Thymus (tissue), 11 donors: ENCODE data around the gene DNER. TPM values are rescaled to one million over a fixed set of nuclear protein-coding genes. Genes with fewer than 3 reads are reported as not detected.

Source experiments
- DNase-seq, 9 donors: peaks; one replicate each; pipeline ENCODE4 v3.0.0-alpha.2; 2013; ENCODE audit warnings: low spot score in 9 of 9, low read depth in 6 of 9, missing footprints in 1 of 9
- H3K27ac ChIP-seq, 2 donors: one replicate each; pipeline ENCODE4 v1.5.1; 2013; ENCODE audit warnings: control low read depth in 1 of 2, low read depth in 1 of 2, low read length in 1 of 2, mild to moderate bottlenecking in 1 of 2, moderate library complexity in 1 of 2
- H3K27me3 ChIP-seq, 2 donors: one replicate each; pipeline ENCODE4 v1.5.1; 2013; ENCODE audit warnings: low read length in 1 of 2; ENCODE audit not compliant: control insufficient read depth in 2 of 2, insufficient read depth in 1 of 2
- H3K36me3 ChIP-seq, 2 donors: one replicate each; pipeline ENCODE4 v1.5.1; 2013; ENCODE audit warnings: low read length in 1 of 2, mild to moderate bottlenecking in 1 of 2, moderate library complexity in 1 of 2; ENCODE audit not compliant: control insufficient read depth in 2 of 2, insufficient read depth in 2 of 2
- H3K4me1 ChIP-seq, 2 donors: one replicate each; pipeline ENCODE4 v1.5.1; 2013; ENCODE audit warnings: low read length in 2 of 2; ENCODE audit not compliant: control insufficient read depth in 2 of 2, insufficient read depth in 2 of 2
- H3K4me3 ChIP-seq, 2 donors: one replicate each; pipeline ENCODE4 v1.5.1; 2013; ENCODE audit warnings: low read length in 2 of 2, control low read depth in 1 of 2, mild to moderate bottlenecking in 1 of 2
- H3K9me3 ChIP-seq, 2 donors: one replicate each; pipeline ENCODE4 v1.5.1; 2013; ENCODE audit warnings: low read length in 1 of 2, mild to moderate bottlenecking in 1 of 2; ENCODE audit not compliant: control insufficient read depth in 2 of 2, insufficient read depth in 1 of 2
- WGBS: extraction: QIAGEN DNeasy Blood & Tissue Kit; methylation state at CpG from one replicate; pipeline ENCODE4 v1.1.7; 2013; 5-methylcytosine and 5-hydroxymethylcytosine counted together
- polyA plus RNA-seq: library from polyadenylated mRNA; stranded (reverse); fragments of 200-250 nt; gene quantifications from one replicate; pipeline ENCODE4 v1.2.3, GENCODE V29; 2013
- total RNA-seq: library from RNA; stranded (reverse); fragments of 120-200 nt; gene quantifications from one replicate; pipeline ENCODE4 v1.2.4, GENCODE V29; 2013
- donor health status: healthy.

DNER gene
- total and polyA plus RNA-seq, 2 donors = 0.09 to 0.59 TPM

DNA sequence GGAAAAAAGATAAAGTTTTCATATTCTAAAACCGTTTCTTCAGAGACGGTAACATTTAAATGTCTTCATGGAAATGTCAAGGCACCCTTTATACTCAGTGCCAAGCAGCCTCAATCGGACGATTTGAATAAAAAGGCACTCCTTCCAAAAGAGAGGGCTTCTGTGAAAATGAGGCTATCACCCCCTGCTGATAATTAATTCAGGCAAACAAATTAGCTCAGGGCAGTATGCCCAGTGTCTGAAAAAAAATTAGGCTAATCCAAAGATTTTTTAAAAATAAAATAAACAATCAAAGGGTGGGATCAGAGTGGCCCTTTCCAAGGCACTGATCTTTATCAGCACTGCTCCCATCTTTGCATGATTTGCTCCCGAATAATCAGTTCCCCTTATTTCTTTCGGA is 292.3 kb downstream of the DNER start:
- Histone ChIP-seq H3K9me3 (no peaks in the 10 kb centered on the region), H3K4me3 (no peak overlapping the region), H3K36me3 (no peaks in the 10 kb centered on the region), H3K27me3 (no peaks in the 10 kb centered on the region), H3K4me1 (no peaks in the 10 kb centered on the region), H3K27ac (no peak overlapping the region)
- DNase-seq = no peak
- WGBS = 88% methylated on average over 6 of the region's 6 CpGs

DNA sequence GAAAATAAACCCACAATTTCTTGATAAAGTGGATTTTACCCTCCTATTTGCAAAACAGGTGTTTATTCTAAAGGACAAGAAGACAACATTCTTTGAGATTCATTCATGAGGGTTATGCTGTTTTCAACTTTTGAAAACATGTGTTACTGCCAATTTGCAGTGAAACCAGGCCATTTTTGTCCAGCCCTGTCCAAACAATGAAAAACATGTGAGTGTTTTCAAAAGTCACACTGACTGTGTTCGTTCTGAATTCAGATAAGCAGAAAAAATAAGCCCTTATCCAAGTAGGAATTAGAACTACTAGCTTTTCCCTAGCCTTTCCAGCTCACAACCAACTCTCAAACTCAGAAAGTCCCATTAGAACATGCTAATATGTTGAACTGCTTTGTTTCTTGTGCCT is 295.2 kb downstream of the DNER start:
- DNase-seq = no peak
- no peak overlapping the region for H3K27ac ChIP-seq
- H3K27me3 ChIP-seq = no peaks in the 10 kb centered on the region
- no peak overlapping the region for H3K4me3 ChIP-seq
- 79% methylated on average over 1 of the region's 1 CpG for WGBS
- H3K36me3 ChIP-seq = no peaks in the 10 kb centered on the region
- H3K4me1 ChIP-seq = no peaks in the 10 kb centered on the region
- no peaks in the 10 kb centered on the region for H3K9me3 ChIP-seq

DNA sequence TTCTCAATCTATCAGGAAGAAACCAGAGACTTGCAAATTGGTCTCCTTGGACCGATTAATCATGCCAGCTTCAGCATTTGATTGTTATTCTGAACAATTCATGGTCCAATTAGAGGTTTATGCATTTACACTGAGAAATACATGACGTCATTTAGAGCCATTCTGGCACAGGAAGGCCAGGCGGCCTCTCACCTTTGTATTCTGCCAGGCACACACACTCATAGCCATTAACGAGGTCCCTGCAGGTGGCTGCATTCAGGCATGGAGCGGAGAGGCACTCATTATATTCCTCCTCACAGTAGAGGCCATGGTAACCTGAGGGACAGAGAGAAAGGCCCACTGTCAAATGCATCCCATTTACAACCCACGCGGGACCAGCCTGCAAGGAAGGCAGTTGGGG is 296.4 kb downstream of the DNER start:
- H3K27ac ChIP-seq = no peak overlapping the region
- WGBS = 92% methylated on average over 7 of the region's 7 CpGs

GRCh38 chr2:229417176-229417575 is 297.2 kb downstream of the DNER start:
- no peaks in the 10 kb centered on the region for H3K27me3 ChIP-seq
- WGBS = 83% methylated on average over 8 of the region's 8 CpGs
- no peak overlapping the region for H3K4me3 ChIP-seq
- no peak for DNase-seq
- H3K27ac ChIP-seq = no peak overlapping the region
- no peaks in the 10 kb centered on the region for H3K4me1 ChIP-seq
- no peaks in the 10 kb centered on the region for H3K36me3 ChIP-seq
- no peaks in the 10 kb centered on the region for H3K9me3 ChIP-seq

More for the DNA sequence above, 296.4 kb downstream of the DNER start:
- no peak for DNase-seq
- Histone ChIP-seq H3K36me3 (no peaks in the 10 kb centered on the region), H3K9me3 (no peaks in the 10 kb centered on the region), H3K27me3 (no peaks in the 10 kb centered on the region), H3K4me1 (no peaks in the 10 kb centered on the region), H3K4me3 (no peak overlapping the region)

GRCh38 chr2:229416116-229416694 is 298.1 kb downstream of the DNER start:
- 8% methylated on average over 5 of the region's 5 CpGs for WGBS
- Histone ChIP-seq H3K4me3 (no peak overlapping the region), H3K4me1 (no peaks in the 10 kb centered on the region), H3K36me3 (no peaks in the 10 kb centered on the region), H3K9me3 (no peaks in the 10 kb centered on the region), H3K27me3 (no peaks in the 10 kb centered on the region), H3K27ac (no peak overlapping the region)
- no peak for DNase-seq

GRCh38 chr2:229414631-229415030 is 299.7 kb downstream of the DNER start:
- H3K4me1 ChIP-seq = no peaks in the 10 kb centered on the region
- H3K4me3 ChIP-seq = no peak overlapping the region
- no peaks in the 10 kb centered on the region for H3K9me3 ChIP-seq
- no peak for DNase-seq
- no peak overlapping the region for H3K27ac ChIP-seq
- 99% methylated on average over 2 of the region's 2 CpGs for WGBS
- no peaks in the 10 kb centered on the region for H3K27me3 ChIP-seq
- no peaks in the 10 kb centered on the region for H3K36me3 ChIP-seq

DNA sequence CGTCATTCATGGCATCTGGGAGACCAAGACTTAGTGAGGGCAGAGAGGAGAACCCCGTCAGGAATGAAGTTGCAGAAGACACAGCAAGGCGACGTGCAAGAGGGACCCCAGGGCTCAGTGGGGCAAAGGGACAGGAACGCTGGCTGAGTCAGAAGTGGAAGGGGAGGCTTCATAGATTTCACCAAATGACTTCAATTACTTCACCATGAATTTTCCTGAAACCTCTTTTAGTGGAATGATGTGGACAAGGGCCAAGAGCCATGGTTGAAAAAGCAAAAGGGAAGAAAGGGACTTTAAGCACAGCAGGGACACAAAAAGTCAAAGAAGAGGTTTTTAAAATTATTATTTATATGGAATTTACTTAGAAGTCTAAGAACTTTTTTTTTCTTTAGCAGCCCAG is 301.7 kb downstream of the DNER start:
- Histone ChIP-seq H3K27me3 (no peaks in the 10 kb centered on the region), H3K27ac (no peak overlapping the region), H3K4me3 (no peak overlapping the region), H3K4me1 (no peaks in the 10 kb centered on the region), H3K9me3 (no peaks in the 10 kb centered on the region), H3K36me3 (no peaks in the 10 kb centered on the region)
- 89% methylated on average over 5 of the region's 5 CpGs for WGBS
- no peak for DNase-seq

GRCh38 chr2:229410946-229411345 is 303.4 kb downstream of the DNER start:
- Histone ChIP-seq H3K27me3 (no peaks in the 10 kb centered on the region), H3K27ac (no peak overlapping the region), H3K36me3 (no peaks in the 10 kb centered on the region), H3K4me3 (no peak overlapping the region), H3K4me1 (no peaks in the 10 kb centered on the region), H3K9me3 (no peaks in the 10 kb centered on the region)
- DNase-seq = no peak
- 97% methylated on average over 5 of the region's 5 CpGs for WGBS

GRCh38 chr2:229410264-229410663 is 304.1 kb downstream of the DNER start:
- 92% methylated on average over 6 of the region's 6 CpGs for WGBS

GRCh38 chr2:229409751-229410181 is 304.6 kb downstream of the DNER start:
- Histone ChIP-seq H3K27me3 (no peaks in the 10 kb centered on the region), H3K36me3 (no peaks in the 10 kb centered on the region), H3K4me1 (no peaks in the 10 kb centered on the region), H3K27ac (no peak overlapping the region), H3K4me3 (no peak overlapping the region), H3K9me3 (no peaks in the 10 kb centered on the region)
- DNase-seq = no peak
- WGBS = 94% methylated on average over 4 of the region's 4 CpGs

More at GRCh38 chr2:229410264-229410663, 304.1 kb downstream of the DNER start:
- no peak overlapping the region for H3K27ac ChIP-seq
- H3K27me3 ChIP-seq = no peaks in the 10 kb centered on the region
- DNase-seq = no peak
- H3K36me3 ChIP-seq = no peaks in the 10 kb centered on the region
- H3K9me3 ChIP-seq = no peaks in the 10 kb centered on the region
- H3K4me1 ChIP-seq = no peaks in the 10 kb centered on the region
- H3K4me3 ChIP-seq = no peak overlapping the region
